ENCODE results near the gene FOSL2.

DNA sequence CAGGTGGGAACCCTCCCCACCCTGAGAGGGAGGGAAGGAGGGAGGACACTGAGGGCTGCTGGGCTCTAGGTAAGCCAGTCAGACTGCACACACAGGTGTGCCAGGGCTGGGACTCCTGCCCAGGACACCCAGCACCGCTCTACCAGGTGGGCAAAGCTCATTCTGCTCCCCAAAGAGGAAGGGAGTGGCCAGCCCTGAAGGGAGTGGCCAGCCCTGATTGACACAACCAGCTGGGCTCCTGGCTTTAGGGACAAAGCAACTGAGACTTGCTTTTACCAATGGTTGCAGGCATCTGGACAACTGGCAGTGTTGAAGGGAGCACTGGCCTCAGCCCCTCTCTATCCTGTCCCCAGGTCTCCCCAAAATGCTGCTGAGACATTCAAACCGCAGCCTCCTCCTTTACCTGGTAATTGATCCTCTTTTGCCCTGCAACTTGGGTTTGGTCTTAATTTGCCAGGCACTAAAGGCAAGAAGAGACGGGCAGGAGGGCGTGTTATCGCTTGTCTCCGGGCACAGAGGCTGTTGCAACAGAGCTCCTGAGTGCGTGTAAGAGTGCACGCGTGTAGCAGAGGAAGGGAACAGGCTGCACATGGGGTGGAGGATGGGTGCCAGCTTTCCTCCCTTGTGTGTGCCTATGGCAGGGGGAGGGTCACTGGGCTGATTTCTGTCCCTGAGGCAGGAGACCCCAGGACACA lies 14.5 kb upstream of the FOSL2 start:
- TF ChIP-seq, protein P1, sequence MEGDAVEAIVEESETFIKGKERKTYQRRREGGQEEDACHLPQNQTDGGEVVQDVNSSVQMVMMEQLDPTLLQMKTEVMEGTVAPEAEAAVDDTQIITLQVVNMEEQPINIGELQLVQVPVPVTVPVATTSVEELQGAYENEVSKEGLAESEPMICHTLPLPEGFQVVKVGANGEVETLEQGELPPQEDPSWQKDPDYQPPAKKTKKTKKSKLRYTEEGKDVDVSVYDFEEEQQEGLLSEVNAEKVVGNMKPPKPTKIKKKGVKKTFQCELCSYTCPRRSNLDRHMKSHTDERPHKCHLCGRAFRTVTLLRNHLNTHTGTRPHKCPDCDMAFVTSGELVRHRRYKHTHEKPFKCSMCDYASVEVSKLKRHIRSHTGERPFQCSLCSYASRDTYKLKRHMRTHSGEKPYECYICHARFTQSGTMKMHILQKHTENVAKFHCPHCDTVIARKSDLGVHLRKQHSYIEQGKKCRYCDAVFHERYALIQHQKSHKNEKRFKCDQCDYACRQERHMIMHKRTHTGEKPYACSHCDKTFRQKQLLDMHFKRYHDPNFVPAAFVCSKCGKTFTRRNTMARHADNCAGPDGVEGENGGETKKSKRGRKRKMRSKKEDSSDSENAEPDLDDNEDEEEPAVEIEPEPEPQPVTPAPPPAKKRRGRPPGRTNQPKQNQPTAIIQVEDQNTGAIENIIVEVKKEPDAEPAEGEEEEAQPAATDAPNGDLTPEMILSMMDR (IDR thresholded peaks at IDR 0.05) = no peak
- no peak for TF ChIP-seq EZH2phosphoT487 (IDR thresholded peaks at IDR 0.05)
